Measurements from ENCODE around the gene ACVR1B.

Gene ACVR1B

GRCh38 chr12:51947246-51947996, 4.1 kb upstream of the ACVR1B start:
- no peaks in the 10 kb centered on the region for H4K20me1 ChIP-seq (ENCODE audit: insufficient read depth, low read length)
- H3K9me3 ChIP-seq (ENCODE audit: insufficient read depth, low read length): peaks cover 16% of the 10 kb centered on the region
- H3K4me3 ChIP-seq (ENCODE audit: low read length): no peak overlapping the region
- no peak overlapping the region for H2AFZ ChIP-seq (ENCODE audit: low read depth, low read length)
- H3K79me2 ChIP-seq (ENCODE audit: low read length): no peaks in the 10 kb centered on the region; the same call in 1 of the 2 replicates
- H3K4me2 ChIP-seq (ENCODE audit: low read length): no peak overlapping the region
- peaks cover 63% of the 10 kb centered on the region for H3K27me3 ChIP-seq (ENCODE audit: low read depth, low read length)
- peaks cover 3% of the 10 kb centered on the region for H3K36me3 ChIP-seq (replicated peaks; ENCODE audit: low read depth, low read length)
- H3K9ac ChIP-seq (ENCODE audit: low read length): no peak overlapping the region
- H3K27ac ChIP-seq (ENCODE audit: low read length): no peak overlapping the region
- peaks cover 7% of the 10 kb centered on the region; the same call in 1 of the 2 replicates for H3K4me1 ChIP-seq (ENCODE audit: low read length)
- TF ChIP-seq CTCF (IDR thresholded peaks at IDR 0.05; ENCODE audit: low read depth, low read length) (no peak), EZH2phosphoT487 (IDR thresholded peaks at IDR 0.05; ENCODE audit: low read depth) (no peak)

GRCh38 chr12:51948066-51948465, 3.4 kb upstream of the ACVR1B start:
- peaks cover 16% of the 10 kb centered on the region for H3K9me3 ChIP-seq (ENCODE audit: insufficient read depth, low read length)
- H3K4me3 ChIP-seq (ENCODE audit: low read length): no peak overlapping the region
- H3K4me2 ChIP-seq (ENCODE audit: low read length): no peak overlapping the region
- H2AFZ ChIP-seq (ENCODE audit: low read depth, low read length): no peak overlapping the region
- H3K9ac ChIP-seq (ENCODE audit: low read length): no peak overlapping the region
- TF ChIP-seq EZH2phosphoT487 (IDR thresholded peaks at IDR 0.05; ENCODE audit: low read depth) (no peak), CTCF (IDR thresholded peaks at IDR 0.05; ENCODE audit: low read depth, low read length) (no peak)
- H3K79me2 ChIP-seq (ENCODE audit: low read length): no peaks in the 10 kb centered on the region; the same call in 1 of the 2 replicates
- H3K27me3 ChIP-seq (ENCODE audit: low read depth, low read length): peaks cover 61% of the 10 kb centered on the region
- H4K20me1 ChIP-seq (ENCODE audit: insufficient read depth, low read length): no peaks in the 10 kb centered on the region
- H3K27ac ChIP-seq (ENCODE audit: low read length): no peak overlapping the region
- peaks cover 3% of the 10 kb centered on the region for H3K36me3 ChIP-seq (replicated peaks; ENCODE audit: low read depth, low read length)
- H3K4me1 ChIP-seq (ENCODE audit: low read length): peaks cover 7% of the 10 kb centered on the region; the same call in 1 of the 2 replicates

DNA sequence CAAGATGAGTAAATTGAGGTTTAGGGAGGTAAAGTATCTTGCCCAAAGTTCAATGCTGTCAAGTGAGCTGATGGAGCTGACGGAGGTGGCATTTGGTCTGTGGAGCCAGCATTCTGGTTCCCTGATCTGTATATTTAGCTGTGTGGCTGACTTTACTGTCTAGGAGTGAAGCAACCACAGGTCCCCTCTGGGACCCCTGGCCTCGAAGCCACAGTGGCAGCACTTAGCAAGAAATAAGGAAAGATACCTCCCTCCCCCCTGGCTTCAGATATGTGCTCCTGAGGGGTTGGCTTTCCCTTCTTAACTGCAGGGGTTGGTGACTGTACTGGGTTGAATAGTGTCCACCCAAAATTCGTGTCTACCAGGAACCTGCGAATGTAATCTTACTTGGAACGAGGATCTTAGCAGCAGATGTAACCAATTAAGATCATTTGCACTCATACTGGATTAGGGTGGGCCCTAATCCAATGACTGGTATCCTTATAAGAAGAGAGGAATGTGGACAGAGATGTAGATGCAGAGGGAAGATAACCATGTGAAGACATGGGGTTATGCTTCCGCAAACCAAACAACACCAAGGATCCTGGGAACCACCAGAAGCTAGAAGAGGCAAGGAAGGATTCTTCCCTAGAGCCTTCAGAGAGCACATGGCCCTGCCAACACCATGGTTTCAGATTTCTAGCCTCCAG, 2.0 kb upstream of the ACVR1B start:
- peaks cover 11% of the 10 kb centered on the region for H3K9me3 ChIP-seq (ENCODE audit: insufficient read depth, low read length)
- TF ChIP-seq CTCF (IDR thresholded peaks at IDR 0.05; ENCODE audit: low read depth, low read length) (no peak), EZH2phosphoT487 (IDR thresholded peaks at IDR 0.05; ENCODE audit: low read depth) (no peak)
- H3K79me2 ChIP-seq (ENCODE audit: low read length): no peaks in the 10 kb centered on the region; the same call in 1 of the 2 replicates
- peaks cover 7% of the 10 kb centered on the region; the same call in 1 of the 2 replicates for H3K4me1 ChIP-seq (ENCODE audit: low read length)
- no peak overlapping the region for H3K27ac ChIP-seq (ENCODE audit: low read length)
- H3K4me3 ChIP-seq (ENCODE audit: low read length): no peak overlapping the region
- no peak overlapping the region for H3K4me2 ChIP-seq (ENCODE audit: low read length)
- H2AFZ ChIP-seq (ENCODE audit: low read depth, low read length): no peak overlapping the region
- H3K9ac ChIP-seq (ENCODE audit: low read length): no peak overlapping the region
- peaks cover 4% of the 10 kb centered on the region; the same call in 1 of the 2 replicates for H4K20me1 ChIP-seq (ENCODE audit: insufficient read depth, low read length)
- H3K27me3 ChIP-seq (ENCODE audit: low read depth, low read length): peaks cover 64% of the 10 kb centered on the region
- peaks cover under 1% of the 10 kb centered on the region for H3K36me3 ChIP-seq (replicated peaks; ENCODE audit: low read depth, low read length)

DNA sequence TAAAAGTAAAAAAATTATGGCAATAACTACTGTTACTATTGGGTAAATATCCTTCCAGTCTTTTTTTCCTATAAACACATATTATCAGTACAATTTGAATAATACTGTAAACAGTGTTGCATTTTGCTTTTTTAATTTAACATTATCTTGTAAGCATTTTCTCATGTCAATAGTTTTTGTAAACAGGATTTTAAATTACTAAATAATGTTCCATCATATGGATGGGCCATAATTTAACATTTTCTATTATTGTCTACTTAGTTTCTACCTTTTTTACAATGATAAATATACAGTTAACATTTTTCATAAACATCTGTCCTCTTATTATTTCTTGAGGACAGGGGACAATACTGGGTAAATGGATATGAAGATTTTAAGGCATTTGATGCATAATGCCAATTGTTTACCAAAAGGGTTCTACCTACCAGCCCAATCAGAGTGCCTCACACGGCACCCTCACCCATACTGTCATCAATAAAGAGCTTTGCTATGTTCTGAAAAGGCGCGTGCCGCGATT, 759 bp upstream of the ACVR1B start:
- Histone ChIP-seq H3K9ac (ENCODE audit: low read length) (peak overlapping the region; percentile 9; the same call in 1 of the 2 replicates), H3K79me2 (ENCODE audit: low read length) (no peaks in the 10 kb centered on the region; the same call in 1 of the 2 replicates), H3K4me3 (ENCODE audit: low read length) (peak overlapping the region; percentile 75), H3K36me3 (replicated peaks; ENCODE audit: low read depth, low read length) (no peaks in the 10 kb centered on the region), H3K9me3 (ENCODE audit: insufficient read depth, low read length) (no peaks in the 10 kb centered on the region), H3K4me1 (ENCODE audit: low read length) (peaks cover 8% of the 10 kb centered on the region; the same call in 1 of the 2 replicates), H4K20me1 (ENCODE audit: insufficient read depth, low read length) (peaks cover 4% of the 10 kb centered on the region; the same call in 1 of the 2 replicates), H3K27me3 (ENCODE audit: low read depth, low read length) (peaks cover 75% of the 10 kb centered on the region), H2AFZ (ENCODE audit: low read depth, low read length) (peak overlapping the region; percentile 55), H3K4me2 (ENCODE audit: low read length) (peak overlapping the region; percentile 81), H3K27ac (ENCODE audit: low read length) (no peak overlapping the region)
- TF ChIP-seq CTCF (IDR thresholded peaks at IDR 0.05; ENCODE audit: low read depth, low read length): no peak

Data from OCI-LY3 (cell line).